H1 (cell line): ENCODE results near the gene HMCN2.

Source experiments
- CEBPB ChIP-seq: IDR thresholded peaks from 2 replicates; pipeline ENCODE4 v1.6.1; 2012; ENCODE audit warnings: low read depth, low read length
- CTCF ChIP-seq, 3 experiments: IDR thresholded peaks; 1 replicate in 2 of 3; 2 replicates in 1 of 3; pipeline versions ENCODE4 v1.5.1 to v1.6.1; 2011; ENCODE audit warnings: low read length in 3 of 3, mild to moderate bottlenecking in 3 of 3, inconsistent platforms in 2 of 3, low read depth in 1 of 3, moderate library complexity in 1 of 3; ENCODE audit not compliant: insufficient read depth in 1 of 3; ENCODE audit errors: control extremely low read depth in 1 of 3
- EGR1 ChIP-seq: IDR thresholded peaks from 2 replicates; pipeline ENCODE4 v1.6.1; 2011; ENCODE audit warnings: low read depth, low read length, borderline replicate concordance
- EZH2 ChIP-seq: fragments of 200-600 bp; sonication (generic); IDR thresholded peaks from 2 replicates; pipeline ENCODE4 v1.7.1; 2012; ENCODE audit warnings: low read depth, mild to moderate bottlenecking, moderate library complexity, low read length, inconsistent platforms; ENCODE audit not compliant: severe bottlenecking
- HDAC6 ChIP-seq: IDR thresholded peaks from one replicate; pipeline ENCODE4 v1.7.1; 2012; ENCODE audit warnings: low read depth, mild to moderate bottlenecking, inconsistent platforms, low read length, moderate library complexity
- POLR2A ChIP-seq, 2 experiments: IDR thresholded peaks; 1 replicate in 1 of 2; 2 replicates in 1 of 2; pipeline ENCODE4 v1.6.1; 2011; ENCODE audit warnings: low read depth in 2 of 2, low read length in 2 of 2, mild to moderate bottlenecking in 2 of 2; ENCODE audit errors: control extremely low read depth in 1 of 2
- RFX5 ChIP-seq: IDR thresholded peaks from 2 replicates; pipeline ENCODE4 v1.6.1; 2011; ENCODE audit warnings: low read depth, low read length, improper control_type of control experiment, borderline replicate concordance
- SIN3A ChIP-seq, 2 experiments: IDR thresholded peaks in 1 of 2; conservative IDR thresholded peaks in 1 of 2; 2 replicates each; pipeline ENCODE4 v1.6.1; 2011 to 2012; ENCODE audit warnings: low read length in 2 of 2, improper control_type of control experiment in 1 of 2, low read depth in 1 of 2, mild to moderate bottlenecking in 1 of 2

GRCh38 chr9:130448771-130449603 lies 183.4 kb downstream of the HMCN2 start:
- TF ChIP-seq EGR1 (no peak), HDAC6 (no peak), EZH2 (no peak), CEBPB (no peak), RFX5 (no peak), CTCF (IDR thresholded peaks at IDR 0.05; ENCODE audit: control extremely low read depth in 1 of 3, insufficient read depth in 1 of 3, low read depth in 1 of 3, low read length in 3 of 3) (no peak), POLR2A (IDR thresholded peaks at IDR 0.05; ENCODE audit: control extremely low read depth in 1 of 2, low read depth in 2 of 2, low read length in 2 of 2) (no peak), SIN3A (conservative IDR thresholded peaks at IDR 0.05 in 1 of 2, IDR thresholded peaks at IDR 0.05 in 1 of 2; ENCODE audit: low read depth in 1 of 2, low read length in 2 of 2) (no peak)
